22Rv1 (cell line): Measurements from ENCODE around the gene ERVW-1.

Experiments
- ZFX ChIP-seq: fragments of 450-650 bp; IDR thresholded peaks from 2 replicates; pipeline ENCODE4 v1.6.1; 2017; ENCODE audit warnings: antibody characterized with exemption, borderline replicate concordance
- TF ChIP-seq, protein P1 (sequence below): fragments of 450-650 bp; IDR thresholded peaks from 2 replicates; pipeline ENCODE4 v1.5.1; 2017; ENCODE audit warnings: mild to moderate bottlenecking

DNA sequence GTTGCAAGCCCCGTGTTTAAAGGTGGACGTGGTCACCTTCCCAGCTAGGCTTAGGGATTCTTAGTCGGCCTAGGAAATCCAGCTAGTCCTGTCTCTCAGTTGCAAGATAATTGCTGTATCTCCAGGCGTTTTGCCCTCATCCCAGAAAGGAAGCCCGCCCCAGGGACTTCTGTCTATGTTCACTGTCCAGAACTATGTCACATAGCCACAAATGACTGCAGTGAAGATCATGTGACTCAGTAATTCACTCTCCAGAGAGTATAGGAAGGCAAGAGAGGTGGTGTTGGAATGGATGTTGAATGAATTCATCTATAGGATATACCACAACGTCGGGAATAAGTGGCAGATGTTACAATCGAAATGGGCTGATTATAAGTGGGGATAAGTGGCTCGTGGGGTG, 349 bp upstream of the ERVW-1 start:
- TF ChIP-seq, protein P1, sequence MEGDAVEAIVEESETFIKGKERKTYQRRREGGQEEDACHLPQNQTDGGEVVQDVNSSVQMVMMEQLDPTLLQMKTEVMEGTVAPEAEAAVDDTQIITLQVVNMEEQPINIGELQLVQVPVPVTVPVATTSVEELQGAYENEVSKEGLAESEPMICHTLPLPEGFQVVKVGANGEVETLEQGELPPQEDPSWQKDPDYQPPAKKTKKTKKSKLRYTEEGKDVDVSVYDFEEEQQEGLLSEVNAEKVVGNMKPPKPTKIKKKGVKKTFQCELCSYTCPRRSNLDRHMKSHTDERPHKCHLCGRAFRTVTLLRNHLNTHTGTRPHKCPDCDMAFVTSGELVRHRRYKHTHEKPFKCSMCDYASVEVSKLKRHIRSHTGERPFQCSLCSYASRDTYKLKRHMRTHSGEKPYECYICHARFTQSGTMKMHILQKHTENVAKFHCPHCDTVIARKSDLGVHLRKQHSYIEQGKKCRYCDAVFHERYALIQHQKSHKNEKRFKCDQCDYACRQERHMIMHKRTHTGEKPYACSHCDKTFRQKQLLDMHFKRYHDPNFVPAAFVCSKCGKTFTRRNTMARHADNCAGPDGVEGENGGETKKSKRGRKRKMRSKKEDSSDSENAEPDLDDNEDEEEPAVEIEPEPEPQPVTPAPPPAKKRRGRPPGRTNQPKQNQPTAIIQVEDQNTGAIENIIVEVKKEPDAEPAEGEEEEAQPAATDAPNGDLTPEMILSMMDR, result no peak
- no peak for TF ChIP-seq ZFX
